GM12892 (cell line): ENCODE data around the gene KYNU.

Experiments used
- POLR2A ChIP-seq: IDR thresholded peaks from 2 replicates; pipeline ENCODE4 v1.6.1; 2011; ENCODE audit warnings: low read depth, low read length, control low read depth
- POLR2AphosphoS5 ChIP-seq: IDR thresholded peaks from 2 replicates; pipeline ENCODE4 v1.6.1; 2011; ENCODE audit warnings: low read depth, low read length, control low read depth
- TAF1 ChIP-seq: IDR thresholded peaks from 2 replicates; pipeline ENCODE4 v1.6.1; 2011; ENCODE audit warnings: low read depth, mild to moderate bottlenecking, control low read depth, low read length, borderline replicate concordance

DNA sequence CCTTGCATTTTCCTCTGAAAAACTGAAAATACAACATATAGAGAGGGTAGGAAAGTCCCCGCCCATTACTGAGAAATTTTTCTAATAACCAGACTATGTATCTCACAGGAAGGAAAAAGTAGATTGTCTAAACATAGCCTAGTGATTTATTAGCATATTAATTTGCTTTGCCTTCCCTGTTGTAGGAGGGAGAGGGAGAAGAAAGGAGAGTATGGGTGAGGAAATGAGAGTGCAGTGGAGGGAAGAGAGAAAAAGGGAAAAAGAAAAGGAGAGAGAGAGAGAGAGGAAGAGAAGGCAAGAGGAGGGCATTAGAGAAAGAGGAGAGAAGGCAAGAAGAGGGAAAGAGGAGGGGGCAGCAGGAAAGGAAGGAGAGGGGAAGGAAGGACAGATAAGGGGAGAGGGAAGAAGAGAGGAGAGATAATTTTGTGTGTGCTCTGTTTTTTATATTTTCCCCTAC, 3.6 kb upstream of the KYNU start:
- peak; percentile 30; the same call in 1 of the 2 replicates for TF ChIP-seq POLR2A
- no peak for TF ChIP-seq POLR2AphosphoS5
- TF ChIP-seq TAF1: no peak
